Smooth muscle cell (in vitro differentiated cells): ENCODE results near the gene LASP1NB.

Source experiments
- DNase-seq: peaks from one replicate; lab custom pipeline; 2025; ENCODE audit not compliant: unreplicated experiment; lab: John Stamatoyannopoulos, UW
- H2AFZ ChIP-seq: fragments of 200-600 bp; sonication (generic); 2 replicates; pipeline ENCODE4 v1.6.0; 2016; ENCODE audit warnings: antibody characterized with exemption, low read depth, mild to moderate bottlenecking
- H3F3A ChIP-seq: fragments of 200-600 bp; sonication (generic); 2 replicates; pipeline ENCODE4 v1.6.0; 2017; ENCODE audit warnings: antibody characterized with exemption, low read depth
- H3K27ac ChIP-seq: fragments of 200-600 bp; sonication (generic); 2 replicates; pipeline ENCODE4 v1.5.1; 2016; ENCODE audit warnings: low read depth, mild to moderate bottlenecking
- H3K27me3 ChIP-seq: fragments of 200-600 bp; sonication (generic); 2 replicates; pipeline ENCODE4 v1.6.1; 2016; ENCODE audit warnings: low read depth, mild to moderate bottlenecking
- H3K36me3 ChIP-seq: fragments of 200-600 bp; sonication (generic); 2 replicates; pipeline ENCODE4 v1.5.1; 2016; ENCODE audit warnings: low read depth
- H3K4me1 ChIP-seq: fragments of 200-600 bp; sonication (generic); 2 replicates; pipeline ENCODE4 v1.5.1; 2016; ENCODE audit warnings: low read depth
- H3K4me2 ChIP-seq: fragments of 200-600 bp; sonication (generic); 2 replicates; pipeline ENCODE4 v1.6.0; 2016; ENCODE audit warnings: mild to moderate bottlenecking
- H3K4me3 ChIP-seq: fragments of 200-600 bp; sonication (generic); 2 replicates; pipeline ENCODE4 v1.5.1; 2016; ENCODE audit warnings: mild to moderate bottlenecking
- H3K79me2 ChIP-seq: fragments of 200-600 bp; sonication (generic); 2 replicates; pipeline ENCODE4 v1.6.0; 2016; ENCODE audit warnings: low read depth, mild to moderate bottlenecking
- H3K9ac ChIP-seq: fragments of 200-600 bp; sonication (generic); 2 replicates; pipeline ENCODE4 v1.6.0; 2016; ENCODE audit warnings: low read depth
- H3K9me3 ChIP-seq: fragments of 200-600 bp; sonication (generic); replicated peaks from 2 replicates; pipeline ENCODE4 v1.5.1; 2016; ENCODE audit warnings: low read depth
- H4K20me1 ChIP-seq: fragments of 200-600 bp; sonication (generic); 2 replicates; pipeline ENCODE4 v1.6.0; 2016; ENCODE audit warnings: low read depth
- CTCF ChIP-seq: fragments of 200-600 bp; sonication (generic); IDR thresholded peaks from 2 replicates; pipeline ENCODE4 v1.5.1; 2017; ENCODE audit warnings: borderline replicate concordance, mild to moderate bottlenecking, antibody characterized with exemption; ENCODE audit not compliant: insufficient read depth, poor library complexity, severe bottlenecking
- WGBS: methylation state at CpG from one replicate; pipeline ENCODE4 v1.1.7; 2016; ENCODE audit warnings: low lambda C conversion rate; 5-methylcytosine and 5-hydroxymethylcytosine counted together

The LASP1NB gene

GRCh38 chr17:38958326-38958725 is 32.9 kb downstream of the LASP1NB start:
- Histone ChIP-seq H3K9me3 (no peaks in the 10 kb centered on the region), H3K4me3 (no peak overlapping the region), H3K4me2 (peak overlapping the region; percentile 12), H3F3A (no peaks in the 10 kb centered on the region), H3K9ac (no peak overlapping the region), H2AFZ (no peak overlapping the region), H3K36me3 (no peaks in the 10 kb centered on the region), H4K20me1 (no peaks in the 10 kb centered on the region), H3K27ac (no peak overlapping the region), H3K4me1 (no peaks in the 10 kb centered on the region), H3K27me3 (no peaks in the 10 kb centered on the region), H3K79me2 (no peaks in the 10 kb centered on the region)
- 14% methylated on average over 1 of the region's 1 CpG for whole genome bisulfite sequencing
- DNase-seq: no peak
- no peak for TF ChIP-seq CTCF

GRCh38 chr17:38958756-38959155 is 33.3 kb downstream of the LASP1NB start:
- Histone ChIP-seq H3K27ac (no peak overlapping the region), H3K36me3 (no peaks in the 10 kb centered on the region), H3K79me2 (no peaks in the 10 kb centered on the region), H3K27me3 (no peaks in the 10 kb centered on the region), H2AFZ (no peak overlapping the region), H3K4me3 (no peak overlapping the region), H4K20me1 (no peaks in the 10 kb centered on the region), H3K9me3 (no peaks in the 10 kb centered on the region), H3K9ac (no peak overlapping the region), H3K4me2 (peak overlapping the region; percentile 12), H3K4me1 (no peaks in the 10 kb centered on the region), H3F3A (no peaks in the 10 kb centered on the region)
- TF ChIP-seq CTCF: no peak
- no peak for DNase-seq

DNA sequence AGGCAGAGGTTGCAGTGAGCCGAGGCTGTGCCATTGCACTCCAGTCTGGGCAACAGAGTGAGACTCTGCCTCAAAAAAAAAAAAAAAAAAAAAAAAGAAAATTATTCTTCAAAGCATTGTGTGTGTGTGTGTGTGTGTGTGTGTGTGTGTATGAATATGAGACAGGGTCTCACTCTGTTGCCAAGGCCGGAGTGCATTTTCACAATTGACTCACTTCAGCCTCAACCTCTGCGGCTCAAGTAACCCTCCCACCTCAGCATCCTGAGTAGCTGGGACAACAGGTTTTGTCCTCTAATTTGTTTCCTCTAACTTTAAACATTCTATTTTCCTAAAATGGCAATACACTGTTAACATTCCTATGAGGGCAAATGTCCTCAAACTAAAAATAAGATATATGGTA is 34.1 kb downstream of the LASP1NB start:
- Histone ChIP-seq H4K20me1 (no peaks in the 10 kb centered on the region), H3K4me1 (no peaks in the 10 kb centered on the region), H3K4me3 (no peak overlapping the region), H3K79me2 (no peaks in the 10 kb centered on the region), H3K4me2 (no peak overlapping the region), H3K27ac (no peak overlapping the region), H2AFZ (no peak overlapping the region), H3K36me3 (no peaks in the 10 kb centered on the region), H3K27me3 (no peaks in the 10 kb centered on the region), H3F3A (no peaks in the 10 kb centered on the region), H3K9me3 (no peaks in the 10 kb centered on the region), H3K9ac (no peak overlapping the region)
- 90% methylated on average over 3 of the region's 3 CpGs for WGBS
- TF ChIP-seq CTCF: no peak
- no peak for DNase-seq

DNA sequence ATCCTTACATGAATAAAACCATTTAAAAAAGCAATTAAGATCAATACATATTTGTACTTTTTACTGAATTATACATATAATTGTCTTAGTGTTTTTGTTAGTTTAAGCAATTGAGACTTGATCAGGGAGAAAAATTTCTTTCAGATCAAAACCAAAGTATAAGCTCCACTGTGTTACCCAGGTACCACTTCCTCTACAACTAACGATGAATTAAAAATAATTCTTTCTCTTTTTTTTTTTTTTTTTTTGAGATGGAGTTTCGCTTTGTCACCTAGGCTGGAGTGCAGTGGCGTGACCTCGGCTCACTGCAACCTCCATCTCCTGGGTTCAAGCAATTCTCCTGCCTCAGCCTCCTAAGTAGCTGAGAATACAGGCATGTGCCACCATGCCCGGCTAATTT is 35.0 kb downstream of the LASP1NB start:
- no peak overlapping the region for H3K4me3 ChIP-seq
- H3K36me3 ChIP-seq: no peaks in the 10 kb centered on the region
- no peak overlapping the region for H3K4me2 ChIP-seq
- no peaks in the 10 kb centered on the region for H3K9me3 ChIP-seq
- WGBS: 95% methylated on average over 5 of the region's 5 CpGs
- no peaks in the 10 kb centered on the region for H3K27me3 ChIP-seq
- no peaks in the 10 kb centered on the region for H3F3A ChIP-seq
- no peak for TF ChIP-seq CTCF
- H3K4me1 ChIP-seq: no peaks in the 10 kb centered on the region
- H3K9ac ChIP-seq: no peak overlapping the region
- no peak for DNase-seq
- H4K20me1 ChIP-seq: no peaks in the 10 kb centered on the region
- H3K79me2 ChIP-seq: no peaks in the 10 kb centered on the region
- no peak overlapping the region for H2AFZ ChIP-seq
- no peak overlapping the region for H3K27ac ChIP-seq
